ES-I3 (cell line): ENCODE results near the gene UBE2A.
A peak's percentile ranks its signal among the peaks of the same experiment; 100 is the strongest.

ENCODE experiments used
- H3K36me3 ChIP-seq: 2 replicates; pipeline ENCODE4 v1.6.1; 2013; ENCODE audit warnings: mild to moderate bottlenecking, low read length, control low read depth, moderate library complexity; ENCODE audit not compliant: insufficient read depth
- H3K4me1 ChIP-seq: 2 replicates; pipeline ENCODE4 v1.6.1; 2013; ENCODE audit warnings: mild to moderate bottlenecking, control low read depth, low read length; ENCODE audit not compliant: insufficient read depth
- H3K9ac ChIP-seq: 2 replicates; pipeline ENCODE4 v1.6.1; 2013; ENCODE audit warnings: low read depth, mild to moderate bottlenecking, low read length, moderate library complexity
- H3K9me3 ChIP-seq: 2 replicates; pipeline ENCODE4 v1.6.1; 2013; ENCODE audit warnings: mild to moderate bottlenecking, low read length, moderate library complexity; ENCODE audit not compliant: control insufficient read depth, insufficient read depth

The UBE2A gene

GRCh38 chrX:119589810-119590209 is 15.4 kb downstream of the UBE2A start:
- H3K4me1 ChIP-seq, result no peaks in the 10 kb centered on the region
- no peaks in the 10 kb centered on the region for H3K9me3 ChIP-seq
- peaks cover 7% of the 10 kb centered on the region for H3K36me3 ChIP-seq
- no peak overlapping the region for H3K9ac ChIP-seq

- Histone ChIP-seq H3K9ac (no peak overlapping the region), H3K9me3 (no peaks in the 10 kb centered on the region), H3K36me3 (no peaks in the 10 kb centered on the region), H3K4me1 (0 out of 2 replicates have a peak, but pooled peaks cover 5% of the 10 kb centered on the region)
Measured at GRCh38 chrX:119602701-119603255, 28.4 kb downstream of the UBE2A start.

- Histone ChIP-seq H3K9ac (peak overlapping the region; percentile 46; the same call in 1 of the 2 replicates), H3K4me1 (0 out of 2 replicates have a peak, but pooled peaks cover 5% of the 10 kb centered on the region), H3K9me3 (no peaks in the 10 kb centered on the region), H3K36me3 (no peaks in the 10 kb centered on the region)
Measured at GRCh38 chrX:119604766-119605463, 30.6 kb downstream of the UBE2A start.

- H3K4me1 ChIP-seq, result 0 out of 2 replicates have a peak, but pooled peaks cover 5% of the 10 kb centered on the region
- no peaks in the 10 kb centered on the region for H3K9me3 ChIP-seq
- H3K36me3 ChIP-seq, result no peaks in the 10 kb centered on the region
- H3K9ac ChIP-seq, result peak overlapping the region; percentile 59
Measured at GRCh38 chrX:119605464-119606279, 31.3 kb downstream of the UBE2A start.

GRCh38 chrX:119606280-119607017 is 32.1 kb downstream of the UBE2A start, which contains the start of gene NKRF:
NKRF (minus strand) TSS chrX:119606424.
- Histone ChIP-seq H3K4me1 (0 out of 2 replicates have a peak, but pooled peaks cover 5% of the 10 kb centered on the region), H3K36me3 (no peaks in the 10 kb centered on the region), H3K9me3 (no peaks in the 10 kb centered on the region), H3K9ac (peak within 1 kb of the TSS; percentile 59)

GRCh38 chrX:119607018-119607389 is 32.6 kb downstream of the UBE2A start:
- Histone ChIP-seq H3K36me3 (no peaks in the 10 kb centered on the region), H3K9ac (peak overlapping the region; percentile 59; the same call in 1 of the 2 replicates), H3K4me1 (0 out of 2 replicates have a peak, but pooled peaks cover 5% of the 10 kb centered on the region), H3K9me3 (no peaks in the 10 kb centered on the region)

GRCh38 chrX:119614776-119615175 is 40.4 kb downstream of the UBE2A start:
- Histone ChIP-seq H3K4me1 (peaks cover 36% of the 10 kb centered on the region), H3K9ac (no peak overlapping the region), H3K9me3 (no peaks in the 10 kb centered on the region), H3K36me3 (no peaks in the 10 kb centered on the region)

GRCh38 chrX:119617517-119618164 is 43.3 kb downstream of the UBE2A start:
- Histone ChIP-seq H3K36me3 (no peaks in the 10 kb centered on the region), H3K9me3 (no peaks in the 10 kb centered on the region), H3K4me1 (peaks cover 36% of the 10 kb centered on the region), H3K9ac (no peak overlapping the region)

- Histone ChIP-seq H3K4me1 (peaks cover 36% of the 10 kb centered on the region), H3K36me3 (no peaks in the 10 kb centered on the region), H3K9me3 (no peaks in the 10 kb centered on the region), H3K9ac (no peak overlapping the region)
Measured at GRCh38 chrX:119618439-119618838, 44.1 kb downstream of the UBE2A start.

GRCh38 chrX:119622356-119623232 is 48.2 kb downstream of the UBE2A start:
- H3K9me3 ChIP-seq, result no peaks in the 10 kb centered on the region
- peaks cover 4% of the 10 kb centered on the region; the same call in 1 of the 2 replicates for H3K36me3 ChIP-seq
- no peak overlapping the region for H3K9ac ChIP-seq
- H3K4me1 ChIP-seq, result peaks cover 16% of the 10 kb centered on the region

GRCh38 chrX:119624417-119624816 is 50.1 kb downstream of the UBE2A start:
- Histone ChIP-seq H3K9me3 (no peaks in the 10 kb centered on the region), H3K9ac (no peak overlapping the region), H3K36me3 (peaks cover 9% of the 10 kb centered on the region; the same call in 1 of the 2 replicates), H3K4me1 (no peaks in the 10 kb centered on the region)

GRCh38 chrX:119624951-119625668 is 50.7 kb downstream of the UBE2A start:
- peaks cover 9% of the 10 kb centered on the region; the same call in 1 of the 2 replicates for H3K36me3 ChIP-seq
- H3K4me1 ChIP-seq, result no peaks in the 10 kb centered on the region
- H3K9ac ChIP-seq, result no peak overlapping the region
- no peaks in the 10 kb centered on the region for H3K9me3 ChIP-seq
